Measurements from ENCODE around the gene MORN4. TPM values are rescaled to one million over a fixed set of nuclear protein-coding genes. Genes with fewer than 3 reads are reported as not detected.

The MORN4 gene
- total RNA-seq, 1 experiment from 2014 or later = 4.2 TPM

DNA sequence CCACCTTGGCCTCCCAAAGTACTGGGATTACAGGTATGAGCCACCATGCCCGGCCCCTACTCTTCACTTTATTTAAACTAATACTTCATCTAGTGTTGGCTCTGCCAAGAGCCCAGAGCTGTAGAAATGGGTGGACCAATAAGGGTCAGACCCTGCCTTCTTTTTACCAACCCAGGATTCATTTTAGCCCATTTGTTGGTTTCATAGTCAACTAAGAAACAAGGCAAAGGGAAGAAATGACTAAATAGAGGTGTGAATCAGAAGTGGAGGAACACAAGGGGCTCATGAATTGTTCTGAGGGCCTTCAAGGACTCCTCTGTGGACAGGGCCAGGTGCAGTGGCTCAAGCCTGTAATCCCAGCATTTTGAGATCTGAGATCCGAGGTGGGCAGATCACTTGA lies 59.6 kb downstream of the MORN4 start:
- DNase-seq (ENCODE audit: low spot score) = no peak

DNA sequence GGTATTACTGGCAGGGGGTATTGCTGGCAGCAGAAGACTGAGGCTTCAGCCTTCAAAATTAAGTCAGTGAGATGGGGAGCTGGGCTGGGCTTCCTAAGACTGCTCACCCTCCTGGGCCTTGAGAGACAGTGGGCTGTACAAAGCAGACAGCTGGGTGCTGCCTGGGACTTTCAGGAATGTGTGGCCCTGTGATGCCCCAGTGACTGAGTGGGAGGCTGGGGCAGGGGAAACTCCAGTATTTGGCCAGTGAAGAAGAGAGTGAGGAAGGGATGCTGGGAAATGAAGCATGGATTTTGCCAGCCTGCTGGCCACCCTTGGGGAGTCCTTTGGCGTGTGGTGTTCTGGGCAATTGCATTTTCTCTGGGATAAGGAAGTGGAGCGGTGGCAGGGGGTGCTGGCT lies 60.3 kb downstream of the MORN4 start:
- DNase-seq (ENCODE audit: low spot score) = no peak

- peak; percentile 71 for DNase-seq (ENCODE audit: low spot score)
Measured at GRCh38 chr10:97572214-97572989, 60.9 kb downstream of the MORN4 start, which contains the start of gene ANKRD2. TSS of gene ANKRD2 (plus strand) at chr10:97572779. CDS start at chr10:97572789, 10 bp downstream.

DNA sequence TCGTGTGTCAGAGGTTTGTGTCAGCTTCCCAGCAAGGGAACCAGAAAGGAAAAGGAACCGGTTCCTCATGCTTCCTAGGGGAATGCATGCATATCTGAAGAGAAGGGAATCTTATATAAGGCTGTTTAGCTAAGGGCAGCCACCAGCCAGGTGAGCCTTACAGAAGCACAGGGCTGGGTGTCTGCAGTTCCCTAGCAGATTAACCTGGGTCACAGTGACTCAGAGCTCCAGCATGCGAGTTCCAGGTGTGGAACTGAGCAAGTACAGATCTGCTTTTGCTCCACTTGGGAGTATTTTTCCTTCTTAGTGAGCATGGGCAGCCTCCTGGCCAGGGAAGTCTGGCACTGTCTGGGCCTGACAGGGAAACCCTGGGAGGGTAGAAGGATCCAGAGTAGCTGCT lies 61.7 kb downstream of the MORN4 start:
- no peak for DNase-seq (ENCODE audit: low spot score)

DNA sequence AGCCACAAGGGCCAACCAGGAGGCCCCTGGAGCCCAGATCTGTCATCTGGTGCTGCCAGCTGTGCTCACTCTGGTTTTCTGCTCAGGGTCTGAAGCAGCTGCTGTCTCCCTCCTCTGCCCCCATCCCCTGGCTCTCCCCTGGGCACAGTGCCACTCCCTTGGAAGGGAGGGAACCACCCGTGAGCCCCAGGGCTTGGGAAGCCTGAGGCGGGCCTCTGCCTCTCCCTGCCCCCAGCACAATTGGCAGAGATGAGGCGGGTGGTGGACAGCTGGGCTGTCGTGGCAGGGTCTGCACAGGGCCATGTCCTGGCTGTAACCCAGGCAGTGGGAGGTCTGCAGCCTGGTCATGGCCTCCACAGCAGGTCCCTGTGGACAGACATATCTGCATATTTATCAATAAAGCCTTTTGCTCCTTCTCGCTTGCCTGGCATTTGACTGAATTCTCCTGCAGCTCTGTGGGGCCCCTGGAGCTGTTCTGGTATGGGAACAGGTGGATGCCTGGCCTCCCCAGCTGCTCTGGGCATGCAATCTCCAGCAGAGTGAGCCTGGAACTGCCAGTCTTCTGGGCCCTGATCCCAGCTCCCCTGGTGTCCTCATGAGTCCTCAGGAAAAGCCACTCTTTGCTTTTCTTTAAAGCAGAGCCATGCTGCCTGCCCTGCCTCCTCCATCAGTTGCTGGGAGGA lies 62.4 kb downstream of the MORN4 start:
- no peak for DNase-seq (ENCODE audit: low spot score)

DNA sequence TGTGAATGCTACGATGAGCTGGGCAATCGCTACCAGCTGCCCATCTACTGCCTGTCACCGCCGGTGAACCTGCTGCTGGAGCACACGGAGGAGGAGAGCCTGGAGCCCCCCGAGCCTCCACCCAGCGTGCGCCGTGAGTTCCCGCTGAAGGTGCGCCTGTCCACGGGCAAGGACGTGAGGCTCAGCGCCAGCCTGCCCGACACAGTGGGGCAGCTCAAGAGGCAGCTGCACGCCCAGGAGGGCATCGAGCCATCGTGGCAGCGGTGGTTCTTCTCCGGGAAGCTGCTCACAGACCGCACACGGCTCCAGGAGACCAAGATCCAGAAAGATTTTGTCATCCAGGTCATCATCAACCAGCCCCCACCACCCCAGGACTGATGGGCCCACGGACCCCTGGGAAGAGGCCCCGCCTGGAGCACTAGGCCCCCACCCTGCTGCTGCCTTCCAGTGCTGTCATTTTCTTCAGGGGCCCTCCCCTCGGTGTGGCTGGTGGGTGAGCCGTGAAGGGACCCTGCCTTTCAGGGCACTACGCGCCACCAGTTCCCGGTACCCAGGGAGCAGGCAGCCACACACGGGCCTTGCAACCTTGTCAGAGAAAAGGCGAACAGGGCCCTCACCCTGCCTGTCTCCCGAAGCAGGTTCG lies 63.0 kb downstream of the MORN4 start:
- no peak for DNase-seq (ENCODE audit: low spot score)

- no peak for DNase-seq (ENCODE audit: low spot score)
Measured at GRCh38 chr10:97567891-97568290, 65.4 kb downstream of the MORN4 start.

- no peak for DNase-seq (ENCODE audit: low spot score)
Measured at GRCh38 chr10:97566336-97566996, 66.8 kb downstream of the MORN4 start.

GRCh38 chr10:97564776-97565175 lies 68.5 kb downstream of the MORN4 start:
- no peak for DNase-seq (ENCODE audit: low spot score)

Other genes starting within 250 kb of the MORN4 start
- 14.4 and 17.9 TPM in 2 replicates for gene RRP12, start 232.2 kb downstream of the MORN4 start, total RNA-seq (2014; rRNA removed; shearing (Covaris generic))
- gene PGAM1, start 207.3 kb downstream of the MORN4 start, total RNA-seq (2014; rRNA removed; shearing (Covaris generic)) = 784 and 853 TPM in 2 replicates
- 75.0 and 87.7 TPM in 2 replicates for gene EXOSC1, start 187.5 kb downstream of the MORN4 start, total RNA-seq (2014; rRNA removed; shearing (Covaris generic))
- gene ZDHHC16, start 187.3 kb downstream of the MORN4 start, total RNA-seq (2014; rRNA removed; shearing (Covaris generic)) = 38.5 and 49.4 TPM in 2 replicates
- 94.0 and 107 TPM in 2 replicates for gene MMS19, start 135.1 kb downstream of the MORN4 start, total RNA-seq (2014; rRNA removed; shearing (Covaris generic))
- gene UBTD1, start 134.6 kb downstream of the MORN4 start, total RNA-seq (2014; rRNA removed; shearing (Covaris generic)) = 9.6 and 10.6 TPM in 2 replicates
- gene ANKRD2, start 60.7 kb downstream of the MORN4 start, total RNA-seq (2014; rRNA removed; shearing (Covaris generic)) = 0.15 TPM in 1 of 2 replicates, not detected in the other
- gene HOGA1, start 49.1 kb downstream of the MORN4 start, total RNA-seq (2014; rRNA removed; shearing (Covaris generic)) = 0.97 and 1.3 TPM in 2 replicates
- not detected in 2 replicates for gene C10orf62, start 43.8 kb downstream of the MORN4 start, total RNA-seq (2014; rRNA removed; shearing (Covaris generic))
- gene PI4K2A, start 7.2 kb upstream of the MORN4 start, total RNA-seq (2014; rRNA removed; shearing (Covaris generic)) = 10.8 and 10.9 TPM in 2 replicates
- 26.8 and 32.1 TPM in 2 replicates for gene AVPI1, start 53.7 kb upstream of the MORN4 start, total RNA-seq (2014; rRNA removed; shearing (Covaris generic))
- gene MARVELD1, start 80.2 kb upstream of the MORN4 start, total RNA-seq (2014; rRNA removed; shearing (Covaris generic)) = 33.4 and 46.1 TPM in 2 replicates
- gene ZFYVE27, start 103.6 kb upstream of the MORN4 start, total RNA-seq (2014; rRNA removed; shearing (Covaris generic)) = 10.2 and 13.1 TPM in 2 replicates
- not detected in 2 replicates for gene SFRP5, start 138.5 kb upstream of the MORN4 start, total RNA-seq (2014; rRNA removed; shearing (Covaris generic))
- 0.04 and 0.08 TPM in 2 replicates for gene GOLGA7B, start 216.3 kb upstream of the MORN4 start, total RNA-seq (2014; rRNA removed; shearing (Covaris generic))